ENCODE results near the gene CCS.
"Not testable (repeated sequence)": the region's sequence is repeated elsewhere in the genome, so short reads cannot be mapped to it uniquely, and the experiment has no call there.

The CCS gene

DNA sequence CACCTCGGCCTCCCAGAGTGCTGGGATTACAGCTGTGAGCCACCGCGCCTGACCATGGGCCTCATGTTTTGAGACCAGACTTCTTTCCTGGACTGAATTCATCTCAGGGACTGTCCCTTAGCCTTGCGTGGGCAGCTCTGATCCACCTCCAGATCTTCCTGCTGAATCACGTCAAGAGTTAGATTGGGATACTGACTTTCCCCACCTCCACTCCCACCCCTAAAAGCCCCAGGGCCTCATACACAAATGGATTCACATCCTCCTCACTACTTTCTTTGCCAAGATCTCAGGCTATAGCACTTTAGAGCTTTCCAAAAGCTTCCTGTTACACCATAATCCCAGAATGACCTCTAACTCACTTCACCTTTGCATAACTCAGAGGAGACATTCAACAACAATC lies 12.2 kb upstream of the CCS start:
- no peak for DNase-seq (ENCODE audit: low read depth)
- H3K4me3 ChIP-seq (ENCODE audit: low read depth, low read length) = no peak overlapping the region
- in situ Hi-C loops (cut with HindIII; ENCODE audit: low sequenced_read_pairs) = no loop called here
- TF ChIP-seq, protein P1, sequence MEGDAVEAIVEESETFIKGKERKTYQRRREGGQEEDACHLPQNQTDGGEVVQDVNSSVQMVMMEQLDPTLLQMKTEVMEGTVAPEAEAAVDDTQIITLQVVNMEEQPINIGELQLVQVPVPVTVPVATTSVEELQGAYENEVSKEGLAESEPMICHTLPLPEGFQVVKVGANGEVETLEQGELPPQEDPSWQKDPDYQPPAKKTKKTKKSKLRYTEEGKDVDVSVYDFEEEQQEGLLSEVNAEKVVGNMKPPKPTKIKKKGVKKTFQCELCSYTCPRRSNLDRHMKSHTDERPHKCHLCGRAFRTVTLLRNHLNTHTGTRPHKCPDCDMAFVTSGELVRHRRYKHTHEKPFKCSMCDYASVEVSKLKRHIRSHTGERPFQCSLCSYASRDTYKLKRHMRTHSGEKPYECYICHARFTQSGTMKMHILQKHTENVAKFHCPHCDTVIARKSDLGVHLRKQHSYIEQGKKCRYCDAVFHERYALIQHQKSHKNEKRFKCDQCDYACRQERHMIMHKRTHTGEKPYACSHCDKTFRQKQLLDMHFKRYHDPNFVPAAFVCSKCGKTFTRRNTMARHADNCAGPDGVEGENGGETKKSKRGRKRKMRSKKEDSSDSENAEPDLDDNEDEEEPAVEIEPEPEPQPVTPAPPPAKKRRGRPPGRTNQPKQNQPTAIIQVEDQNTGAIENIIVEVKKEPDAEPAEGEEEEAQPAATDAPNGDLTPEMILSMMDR (IDR thresholded peaks at IDR 0.05; ENCODE audit: low read depth, low read length, missing control alignments) = no peak

DNA sequence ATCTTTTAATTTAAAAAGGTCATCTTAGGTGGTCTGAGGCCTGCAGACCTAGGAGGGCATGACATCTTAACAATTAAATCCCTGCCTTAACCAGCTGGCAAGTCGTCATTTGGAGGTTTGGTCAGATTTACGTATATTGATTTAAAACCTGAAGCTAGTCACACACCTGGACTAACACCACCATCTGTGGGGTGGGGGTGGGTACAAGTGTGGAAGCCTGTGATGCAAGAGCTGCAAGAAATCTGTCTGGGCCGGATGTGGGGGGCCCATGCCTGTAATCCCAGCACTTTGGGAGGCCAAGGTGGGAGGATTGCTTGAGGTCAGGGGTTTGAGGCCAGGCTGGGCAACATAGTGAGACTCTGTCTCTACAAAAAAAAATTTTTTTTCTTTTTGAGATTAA lies 11.7 kb upstream of the CCS start:
- TF ChIP-seq, protein P1 (IDR thresholded peaks at IDR 0.05; ENCODE audit: low read depth, low read length, missing control alignments) = no peak
- in situ Hi-C loops (cut with HindIII; ENCODE audit: low sequenced_read_pairs) = no loop called here
- no peak overlapping the region for H3K4me3 ChIP-seq (ENCODE audit: low read depth, low read length)
- DNase-seq (ENCODE audit: low read depth) = no peak

GRCh38 chr11:66582565-66583147 lies 10.3 kb upstream of the CCS start:
- DNase-seq (ENCODE audit: low read depth); in situ Hi-C loops (cut with HindIII; ENCODE audit: low sequenced_read_pairs): not testable (repeated sequence)

DNA sequence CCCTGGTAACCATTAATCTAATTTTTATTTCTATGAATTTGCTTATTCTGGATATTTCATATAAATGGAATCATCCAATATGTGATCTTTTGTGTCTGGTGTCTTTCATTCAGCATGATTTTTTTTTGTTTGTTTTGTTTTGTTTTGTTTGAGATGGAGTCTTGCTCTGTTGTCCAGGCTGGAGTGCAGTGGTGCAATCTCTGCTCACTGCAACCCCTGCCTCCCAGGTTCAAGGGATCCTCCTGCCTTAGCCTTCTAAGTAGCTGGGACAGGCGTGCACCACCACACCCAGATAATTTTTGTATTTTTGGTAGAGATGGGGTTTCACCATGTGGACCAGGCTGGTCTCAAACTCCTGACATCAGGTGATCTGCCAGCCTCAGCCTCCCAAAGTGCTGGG lies 7.5 kb upstream of the CCS start:
- DNase-seq (ENCODE audit: low read depth); H3K4me3 ChIP-seq (ENCODE audit: low read depth, low read length); in situ Hi-C loops (cut with HindIII; ENCODE audit: low sequenced_read_pairs): not testable (repeated sequence)

More at GRCh38 chr11:66582565-66583147, 10.3 kb upstream of the CCS start:
- H3K4me3 ChIP-seq (ENCODE audit: low read depth, low read length) = not testable (repeated sequence)

- in situ Hi-C loops (cut with HindIII; ENCODE audit: low sequenced_read_pairs) = no loop called here
- DNase-seq (ENCODE audit: low read depth) = no peak
- no peak overlapping the region for H3K4me3 ChIP-seq (ENCODE audit: low read depth, low read length)
- TF ChIP-seq, protein P1 (IDR thresholded peaks at IDR 0.05; ENCODE audit: low read depth, low read length, missing control alignments) = no peak
These were observed 6.8 kb upstream of the CCS start for GRCh38 chr11:66586136-66586535.

GRCh38 chr11:66589315-66589714 lies 3.7 kb upstream of the CCS start:
- H3K4me3 ChIP-seq (ENCODE audit: low read depth, low read length); DNase-seq (ENCODE audit: low read depth); in situ Hi-C loops (cut with HindIII; ENCODE audit: low sequenced_read_pairs): not testable (repeated sequence)

- DNase-seq (ENCODE audit: low read depth) = no peak
- no peak overlapping the region for H3K4me3 ChIP-seq (ENCODE audit: low read depth, low read length)
- TF ChIP-seq, protein P1 (IDR thresholded peaks at IDR 0.05; ENCODE audit: low read depth, low read length, missing control alignments) = no peak
- in situ Hi-C loops (cut with HindIII; ENCODE audit: low sequenced_read_pairs) = no loop called here
These were observed 2.8 kb upstream of the CCS start for GRCh38 chr11:66589996-66590675.

DNA sequence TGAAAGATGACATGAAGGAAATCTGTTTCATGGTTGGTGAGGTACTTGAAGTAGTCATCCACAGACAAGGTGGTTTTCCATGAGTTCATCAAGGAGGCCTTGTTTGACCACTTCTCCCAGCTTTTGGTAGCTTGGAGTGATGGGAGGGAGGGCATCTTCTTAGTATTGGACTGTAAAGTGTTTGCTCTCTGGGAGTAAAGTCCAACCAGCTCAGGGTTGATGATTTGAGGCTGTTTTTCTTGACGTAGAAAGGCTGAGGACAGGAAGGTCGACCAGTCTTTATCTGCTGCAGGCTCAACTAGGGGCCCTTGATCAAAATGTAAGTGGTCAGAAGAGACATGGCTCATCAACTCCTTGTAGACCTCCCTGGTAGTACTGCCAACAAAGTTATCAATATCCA lies 1.8 kb upstream of the CCS start:
- no peak for DNase-seq (ENCODE audit: low read depth)
- TF ChIP-seq, protein P1 (IDR thresholded peaks at IDR 0.05; ENCODE audit: low read depth, low read length, missing control alignments) = no peak
- in situ Hi-C loops (cut with HindIII; ENCODE audit: low sequenced_read_pairs) = no loop called here
- H3K4me3 ChIP-seq (ENCODE audit: low read depth, low read length) = no peak overlapping the region
